ENCODE data around the gene IRAK2.

The IRAK2 gene

GRCh38 chr3:10284496-10284895 lies 119.8 kb downstream of the IRAK2 start:
- no peak for DNase-seq (ENCODE audit: low read depth)

GRCh38 chr3:10285272-10286132 lies 120.8 kb downstream of the IRAK2 start:
- no peak for DNase-seq (ENCODE audit: low read depth)

- no peak for DNase-seq (ENCODE audit: low read depth)
These were observed 121.4 kb downstream of the IRAK2 start for GRCh38 chr3:10286133-10286524.

GRCh38 chr3:10286596-10287295 lies 122.0 kb downstream of the IRAK2 start:
- no peak for DNase-seq (ENCODE audit: low read depth)

GRCh38 chr3:10287936-10288574 lies 123.3 kb downstream of the IRAK2 start:
- DNase-seq (ENCODE audit: low read depth): no peak

GRCh38 chr3:10288575-10288960 lies 123.8 kb downstream of the IRAK2 start:
- no peak for DNase-seq (ENCODE audit: low read depth)

GRCh38 chr3:10289077-10289476 lies 124.4 kb downstream of the IRAK2 start:
- no peak for DNase-seq (ENCODE audit: low read depth)

- no peak for DNase-seq (ENCODE audit: low read depth)
These were observed 125.2 kb downstream of the IRAK2 start for GRCh38 chr3:10289787-10290355.

GRCh38 chr3:10290481-10291176 lies 125.9 kb downstream of the IRAK2 start:
- no peak for DNase-seq (ENCODE audit: low read depth)

GRCh38 chr3:10291641-10292040 lies 126.9 kb downstream of the IRAK2 start:
- DNase-seq (ENCODE audit: low read depth): no peak

GRCh38 chr3:10292505-10293419 lies 128.0 kb downstream of the IRAK2 start, which contains the start of gene GHRL:
TSS of gene GHRL (minus strand) at chr3:10292947. CDS start at chr3:10290180, 2,767 bp downstream.
- no peak for DNase-seq (ENCODE audit: low read depth)

All from activated T-cell treated with anti-CD3 and anti-CD28 coated beads for 48 hours (primary cell).